Measurements from ENCODE around the gene METTL27. TPM values are rescaled to one million over a fixed set of nuclear protein-coding genes. Genes with fewer than 3 reads are reported as not detected.

The METTL27 gene
- total and polyA plus RNA-seq, 9 of the 15 experiments (the other 6 are each of a cell fraction or from before 2014, with no cell fraction given): 0.08 to 0.82 (median 0.33) TPM; not detected in 4

GRCh38 chr7:73864981-73865711, 22.8 kb upstream of the METTL27 start (continued):
- TF ChIP-seq, protein P1, sequence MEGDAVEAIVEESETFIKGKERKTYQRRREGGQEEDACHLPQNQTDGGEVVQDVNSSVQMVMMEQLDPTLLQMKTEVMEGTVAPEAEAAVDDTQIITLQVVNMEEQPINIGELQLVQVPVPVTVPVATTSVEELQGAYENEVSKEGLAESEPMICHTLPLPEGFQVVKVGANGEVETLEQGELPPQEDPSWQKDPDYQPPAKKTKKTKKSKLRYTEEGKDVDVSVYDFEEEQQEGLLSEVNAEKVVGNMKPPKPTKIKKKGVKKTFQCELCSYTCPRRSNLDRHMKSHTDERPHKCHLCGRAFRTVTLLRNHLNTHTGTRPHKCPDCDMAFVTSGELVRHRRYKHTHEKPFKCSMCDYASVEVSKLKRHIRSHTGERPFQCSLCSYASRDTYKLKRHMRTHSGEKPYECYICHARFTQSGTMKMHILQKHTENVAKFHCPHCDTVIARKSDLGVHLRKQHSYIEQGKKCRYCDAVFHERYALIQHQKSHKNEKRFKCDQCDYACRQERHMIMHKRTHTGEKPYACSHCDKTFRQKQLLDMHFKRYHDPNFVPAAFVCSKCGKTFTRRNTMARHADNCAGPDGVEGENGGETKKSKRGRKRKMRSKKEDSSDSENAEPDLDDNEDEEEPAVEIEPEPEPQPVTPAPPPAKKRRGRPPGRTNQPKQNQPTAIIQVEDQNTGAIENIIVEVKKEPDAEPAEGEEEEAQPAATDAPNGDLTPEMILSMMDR (IDR thresholded peaks at IDR 0.05 in 2 of 3, conservative IDR thresholded peaks at IDR 0.05 in 1 of 3; ENCODE audit: insufficient read depth in 2 of 3, low read depth in 1 of 3, low read length in 3 of 3): no peak
- TF ChIP-seq SMARCA5 (IDR thresholded peaks at IDR 0.05) (no peak), SMC3 (conservative IDR thresholded peaks at IDR 0.05; ENCODE audit: insufficient read depth, low read depth, low read length) (no peak), TCF15 (CRISPR knock-in tag; IDR thresholded peaks at IDR 0.05) (no peak), FOXK1 (CRISPR knock-in tag; IDR thresholded peaks at IDR 0.05; ENCODE audit: borderline replicate concordance) (no peak), ZNF696 (CRISPR knock-in tag; conservative IDR thresholded peaks at IDR 0.05) (no peak), BRF1 (IDR thresholded peaks at IDR 0.05; ENCODE audit: borderline replicate concordance, extremely low read depth, insufficient read length) (no peak), ETS1 (conservative IDR thresholded peaks at IDR 0.05; ENCODE audit: control insufficient read depth, low read depth, low read length) (no peak)
- TF ChIP-seq, protein P2, sequence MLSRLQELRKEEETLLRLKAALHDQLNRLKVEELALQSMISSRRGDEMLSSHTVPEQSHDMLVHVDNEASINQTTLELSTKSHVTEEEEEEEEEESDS (CRISPR knock-in tag; IDR thresholded peaks at IDR 0.05): no peak
